OCI-LY3 (cell line): ENCODE measurements around the gene IQSEC1.

Source experiments
- H2AFZ ChIP-seq: fragments of 200-600, 300-600 bp; shearing (Covaris generic); 2 replicates; pipeline ENCODE4 v1.6.0; 2014; ENCODE audit warnings: antibody characterized with exemption, low read depth, low read length
- H3K27ac ChIP-seq: fragments of 200-600, 300-600 bp; sonication (generic); 2 replicates; pipeline ENCODE4 v1.5.1; 2014; ENCODE audit warnings: mild to moderate bottlenecking, low read length, moderate library complexity, mixed read lengths
- H3K27me3 ChIP-seq: fragments of 200-600, 300-600 bp; sonication (generic); 2 replicates; pipeline ENCODE4 v1.6.1; 2014; ENCODE audit warnings: low read depth, low read length, mixed read lengths
- H3K36me3 ChIP-seq: fragments of 200-600, 300-600 bp; sonication (generic); replicated peaks from 2 replicates; pipeline ENCODE3; 2014; ENCODE audit warnings: low read depth, low read length, mixed read lengths
- H3K4me1 ChIP-seq: fragments of 300-600, 200-600 bp; sonication (generic); 2 replicates; pipeline ENCODE4 v1.6.1; 2014; ENCODE audit warnings: low read length, mixed read lengths
- H3K4me2 ChIP-seq: fragments of 200-600, 300-600 bp; sonication (generic); 2 replicates; pipeline ENCODE4 v1.6.1; 2014; ENCODE audit warnings: low read length, mixed read lengths
- H3K4me3 ChIP-seq: fragments of 300-600, 200-600 bp; sonication (generic); 2 replicates; pipeline ENCODE4 v1.5.1; 2014; ENCODE audit warnings: antibody characterized with exemption, mild to moderate bottlenecking, low read length, moderate library complexity
- H3K79me2 ChIP-seq: fragments of 300-600, 200-600 bp; shearing (Covaris generic); 2 replicates; pipeline ENCODE4 v1.6.1; 2014; ENCODE audit warnings: mild to moderate bottlenecking, low read length, mixed read lengths
- H3K9ac ChIP-seq: fragments of 300-600, 200-600 bp; shearing (Covaris generic); 2 replicates; pipeline ENCODE4 v1.6.0; 2014; ENCODE audit warnings: mild to moderate bottlenecking, low read length, moderate library complexity
- H3K9me3 ChIP-seq: fragments of 200-600, 300-600 bp; shearing (Covaris generic); 2 replicates; pipeline ENCODE4 v1.6.1; 2014; ENCODE audit warnings: low read length, mixed read lengths; ENCODE audit not compliant: insufficient read depth
- H4K20me1 ChIP-seq: fragments of 200-600, 300-600 bp; sonication (generic); 2 replicates; pipeline ENCODE4 v1.6.1; 2016; ENCODE audit warnings: low read length, mixed read lengths; ENCODE audit not compliant: insufficient read depth
- CTCF ChIP-seq: fragments of 200-600, 300-600 bp; sonication (generic); IDR thresholded peaks from 2 replicates; pipeline ENCODE4 v1.5.1; 2014; ENCODE audit warnings: antibody characterized with exemption, low read length, low read depth
- EZH2phosphoT487 ChIP-seq: fragments of 200-600 bp; shearing (Covaris generic); IDR thresholded peaks from 2 replicates; pipeline ENCODE4 v1.6.1; 2018; ENCODE audit warnings: antibody characterized with exemption, mixed run types, low read depth

The IQSEC1 gene

GRCh38 chr3:13105896-13106250 lies 32.6 kb upstream of the IQSEC1 start:
- TF ChIP-seq EZH2phosphoT487 (no peak), CTCF (peak; percentile 21)
- Histone ChIP-seq H3K9ac (no peak overlapping the region), H2AFZ (no peak overlapping the region), H3K36me3 (no peaks in the 10 kb centered on the region), H3K4me1 (peaks cover 16% of the 10 kb centered on the region), H3K79me2 (no peaks in the 10 kb centered on the region), H3K27me3 (no peaks in the 10 kb centered on the region), H3K4me2 (no peak overlapping the region), H4K20me1 (no peaks in the 10 kb centered on the region), H3K4me3 (no peak overlapping the region), H3K27ac (no peak overlapping the region), H3K9me3 (no peaks in the 10 kb centered on the region)

DNA sequence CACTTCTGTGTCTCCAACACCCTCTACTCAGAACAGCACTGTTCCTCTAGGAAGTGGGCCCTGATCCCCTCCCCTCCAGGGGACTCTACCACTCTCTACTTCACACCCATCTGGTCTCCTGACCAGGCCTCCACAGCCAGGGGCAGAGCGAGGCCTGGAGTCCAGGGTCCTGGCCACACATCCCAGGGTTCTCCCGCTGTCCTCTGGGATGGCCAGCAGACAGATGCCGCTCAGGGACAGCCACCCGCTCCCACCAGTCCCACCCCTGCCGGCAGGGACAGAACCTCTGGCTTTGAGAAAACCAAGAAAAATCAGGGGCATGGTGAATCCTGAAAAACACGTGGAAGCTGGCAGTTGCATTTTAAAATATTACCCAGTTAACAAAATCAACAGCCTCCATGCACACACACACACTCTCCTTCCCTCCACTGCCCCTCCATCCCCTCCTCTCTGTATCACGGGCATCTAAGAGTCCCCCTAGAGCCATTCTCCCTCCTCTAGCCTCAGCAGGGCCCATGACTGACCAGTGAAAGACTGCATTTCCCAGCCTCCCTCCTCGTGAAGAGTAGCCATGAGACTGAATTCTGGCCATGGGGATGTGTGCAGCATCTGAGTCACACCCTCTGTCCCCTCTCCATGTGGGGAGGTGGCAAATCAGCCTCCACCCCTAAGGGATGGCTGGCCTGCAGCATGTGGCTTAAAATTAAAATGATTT lies 32.1 kb upstream of the IQSEC1 start:
- H3K4me2 ChIP-seq: no peak overlapping the region
- no peaks in the 10 kb centered on the region for H4K20me1 ChIP-seq
- no peaks in the 10 kb centered on the region for H3K27me3 ChIP-seq
- peaks cover 11% of the 10 kb centered on the region for H3K4me1 ChIP-seq
- H3K9me3 ChIP-seq: no peaks in the 10 kb centered on the region
- no peak overlapping the region for H3K4me3 ChIP-seq
- no peaks in the 10 kb centered on the region for H3K79me2 ChIP-seq
- H3K27ac ChIP-seq: no peak overlapping the region
- no peak for TF ChIP-seq EZH2phosphoT487
- TF ChIP-seq CTCF: no peak
- H2AFZ ChIP-seq: no peak overlapping the region
- no peaks in the 10 kb centered on the region for H3K36me3 ChIP-seq
- no peak overlapping the region for H3K9ac ChIP-seq

DNA sequence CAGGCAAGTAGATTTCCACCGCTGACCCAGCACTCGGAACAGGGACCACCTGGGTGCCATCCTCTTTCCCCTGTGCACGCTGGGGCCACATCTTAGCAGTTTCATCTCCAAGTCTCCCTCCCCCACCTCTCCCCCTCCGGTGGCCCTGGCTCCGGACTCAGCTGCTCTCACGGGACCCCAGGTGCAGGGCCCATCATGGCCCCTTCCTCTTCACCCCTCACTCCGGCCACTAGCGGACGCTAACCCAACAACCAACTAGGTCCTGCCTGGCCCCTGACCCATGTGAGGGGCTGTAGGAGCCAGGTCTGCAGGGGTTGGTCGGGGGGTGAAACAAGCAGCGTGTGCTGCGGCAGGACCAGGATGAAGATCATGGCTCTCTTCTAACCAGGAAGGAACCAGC lies 31.3 kb upstream of the IQSEC1 start:
- TF ChIP-seq EZH2phosphoT487 (no peak), CTCF (no peak)
- no peak overlapping the region for H3K4me2 ChIP-seq

GRCh38 chr3:13103416-13104058 lies 30.3 kb upstream of the IQSEC1 start:
- no peak for TF ChIP-seq CTCF
- TF ChIP-seq EZH2phosphoT487: no peak
- Histone ChIP-seq H4K20me1 (no peaks in the 10 kb centered on the region), H3K4me2 (no peak overlapping the region), H3K4me1 (peaks cover 17% of the 10 kb centered on the region), H2AFZ (no peak overlapping the region), H3K36me3 (no peaks in the 10 kb centered on the region), H3K27me3 (no peaks in the 10 kb centered on the region), H3K79me2 (no peaks in the 10 kb centered on the region), H3K27ac (no peak overlapping the region), H3K9me3 (no peaks in the 10 kb centered on the region), H3K4me3 (no peak overlapping the region), H3K9ac (no peak overlapping the region)

More for the DNA sequence above, 31.3 kb upstream of the IQSEC1 start:
- H3K9ac ChIP-seq: no peak overlapping the region
- H3K27me3 ChIP-seq: no peaks in the 10 kb centered on the region
- H3K79me2 ChIP-seq: no peaks in the 10 kb centered on the region
- peaks cover 8% of the 10 kb centered on the region for H3K4me1 ChIP-seq
- H3K4me3 ChIP-seq: no peak overlapping the region
- H3K36me3 ChIP-seq: no peaks in the 10 kb centered on the region
- H4K20me1 ChIP-seq: no peaks in the 10 kb centered on the region
- H2AFZ ChIP-seq: no peak overlapping the region
- no peak overlapping the region for H3K27ac ChIP-seq
- H3K9me3 ChIP-seq: no peaks in the 10 kb centered on the region
